H1 (cell line): ENCODE measurements around the gene CWC27. TPM values are rescaled to one million over a fixed set of nuclear protein-coding genes. Genes with fewer than 3 reads are reported as not detected.

Experiments used
- HDAC6 ChIP-seq: IDR thresholded peaks from one replicate; pipeline ENCODE4 v1.7.1; 2012; ENCODE audit warnings: low read depth, mild to moderate bottlenecking, inconsistent platforms, low read length, moderate library complexity
- polyA plus RNA-seq, 7 experiments: library from polyadenylated mRNA; depleted of rRNA in 3 of 7; stranded (reverse) in 5 of 7; unstranded in 2 of 7; fragments of >200 nt in 5 of 7; fragments of 200-250 nt in 2 of 7; gene quantifications; 1 replicate in 5 of 7; 2 replicates in 1 of 7; 4 replicates in 1 of 7; pipeline versions ENCODE4 v1.2.1 to v1.2.3, GENCODE V29; 2011 to 2013; ENCODE audit warnings: missing spikeins in 2 of 7, mixed read lengths in 2 of 7
- total RNA-seq: library from RNA; stranded (reverse); fragmentation: NEBNext Ultra II Directional; extraction: Animal tissue kit (Norgen Biotek cat#: 25700); gene quantifications from 2 replicates; pipeline ENCODE4 v1.2.1, GENCODE V29; 2021

Gene CWC27
- total and polyA plus RNA-seq, 2 of the 8 experiments (the other 6 are each of a cell fraction or from before 2014, with no cell fraction given) = 24.9 to 43.4 TPM

GRCh38 chr5:64758901-64759300, 9.8 kb upstream of the CWC27 start (continued):
- TF ChIP-seq HDAC6 = no peak
